GM18868 (cell line): ENCODE data around the gene FOXS1.

ENCODE experiments used
- ATAC-seq: cut with Tn5 transposase; IDR thresholded peaks from one replicate; pipeline ENCODE4 v1.9.1; 2021; ENCODE audit warnings: mild to moderate bottlenecking, moderate library complexity; ENCODE audit not compliant: unreplicated experiment

The FOXS1 gene

GRCh38 chr20:31801508-31801907, 43.9 kb downstream of the FOXS1 start:
- no peak for ATAC-seq

GRCh38 chr20:31797364-31797763, 48.0 kb downstream of the FOXS1 start:
- no peak for ATAC-seq
